GM19238 (cell line): ENCODE results near the gene NAIF1.
A peak's percentile ranks its signal among the peaks of the same experiment; 100 is the strongest.
"Not testable (repeated sequence)": the region's sequence is repeated elsewhere in the genome, so short reads cannot be mapped to it uniquely, and the experiment has no call there.

Experiments used
- DNase-seq: peaks from one replicate; pipeline ENCODE4 v3.0.0; 2011; ENCODE audit warnings: low spot score; ENCODE audit not compliant: insufficient read length

The NAIF1 gene

GRCh38 chr9:128088253-128088945, 21.3 kb upstream of the NAIF1 start:
- no peak for DNase-seq

DNA sequence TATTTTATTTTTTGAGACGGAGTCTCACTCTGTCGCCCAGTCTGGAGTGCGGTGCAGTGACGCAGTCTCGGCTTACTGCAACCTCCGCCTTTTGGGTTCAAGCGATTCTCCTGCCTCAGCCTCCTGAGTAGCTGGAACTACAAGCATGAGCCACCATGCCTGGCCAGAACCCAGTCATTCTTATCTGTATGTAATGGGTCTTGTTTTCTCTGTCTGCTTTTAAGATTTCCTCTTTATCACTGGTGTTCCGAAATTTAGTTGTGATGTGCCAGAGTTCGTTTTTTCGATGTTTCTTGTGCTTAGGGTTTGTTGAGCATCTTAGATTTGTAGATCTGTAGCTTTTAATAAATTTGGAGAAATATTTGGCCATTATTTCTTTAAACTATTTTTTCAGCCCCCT, 20.1 kb upstream of the NAIF1 start:
- no peak for DNase-seq

- DNase-seq = no peak
Observed at GRCh38 chr9:128085943-128086342, 18.8 kb upstream of the NAIF1 start.

GRCh38 chr9:128084746-128085145, 17.6 kb upstream of the NAIF1 start:
- no peak for DNase-seq

DNA sequence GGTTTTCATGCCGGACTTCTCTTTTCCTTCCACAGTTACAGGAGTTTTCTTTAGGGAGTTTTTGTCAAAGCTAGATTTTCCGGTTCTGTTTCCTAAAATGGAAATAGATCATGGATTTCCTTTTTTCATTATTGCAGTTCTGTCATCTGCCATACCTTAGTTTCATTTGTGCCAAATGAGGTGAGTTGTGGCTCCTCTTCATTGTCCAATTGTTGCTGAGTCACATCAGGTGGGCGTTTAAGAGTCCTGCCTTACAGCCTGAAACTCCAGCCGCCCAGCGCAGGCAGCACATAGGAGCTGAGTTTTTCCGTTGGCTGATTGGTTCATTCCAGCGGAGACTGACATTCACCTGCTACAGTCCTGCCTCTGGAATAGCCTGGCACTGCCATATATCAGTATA, 15.0 kb upstream of the NAIF1 start:
- no peak for DNase-seq

- no peak for DNase-seq
Observed at GRCh38 chr9:128081056-128081455, 13.9 kb upstream of the NAIF1 start.

DNA sequence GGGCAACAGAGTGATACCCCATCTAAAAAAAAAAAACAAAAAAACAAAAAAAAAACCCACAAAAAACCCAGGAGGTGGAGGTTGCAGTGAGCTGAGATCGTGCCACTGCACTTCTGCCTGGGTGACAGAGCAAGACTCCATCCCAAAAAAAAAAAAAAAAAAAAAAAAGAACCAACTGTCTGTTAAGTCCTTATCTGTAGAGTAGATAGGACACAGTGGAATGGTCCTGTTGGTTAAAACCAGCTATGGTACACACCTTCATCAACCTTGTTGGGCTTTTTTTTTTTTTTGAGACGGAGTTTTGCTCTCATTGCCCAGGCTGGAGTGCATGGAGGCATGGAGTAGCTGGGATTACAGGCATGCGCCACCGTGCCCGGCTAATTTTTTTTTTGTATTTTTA, 13.1 kb upstream of the NAIF1 start:
- no peak for DNase-seq

- DNase-seq = no peak
Observed at GRCh38 chr9:128078504-128079434, 11.6 kb upstream of the NAIF1 start.

- DNase-seq = no peak
Observed at GRCh38 chr9:128077847-128078503, 10.9 kb upstream of the NAIF1 start.

DNA sequence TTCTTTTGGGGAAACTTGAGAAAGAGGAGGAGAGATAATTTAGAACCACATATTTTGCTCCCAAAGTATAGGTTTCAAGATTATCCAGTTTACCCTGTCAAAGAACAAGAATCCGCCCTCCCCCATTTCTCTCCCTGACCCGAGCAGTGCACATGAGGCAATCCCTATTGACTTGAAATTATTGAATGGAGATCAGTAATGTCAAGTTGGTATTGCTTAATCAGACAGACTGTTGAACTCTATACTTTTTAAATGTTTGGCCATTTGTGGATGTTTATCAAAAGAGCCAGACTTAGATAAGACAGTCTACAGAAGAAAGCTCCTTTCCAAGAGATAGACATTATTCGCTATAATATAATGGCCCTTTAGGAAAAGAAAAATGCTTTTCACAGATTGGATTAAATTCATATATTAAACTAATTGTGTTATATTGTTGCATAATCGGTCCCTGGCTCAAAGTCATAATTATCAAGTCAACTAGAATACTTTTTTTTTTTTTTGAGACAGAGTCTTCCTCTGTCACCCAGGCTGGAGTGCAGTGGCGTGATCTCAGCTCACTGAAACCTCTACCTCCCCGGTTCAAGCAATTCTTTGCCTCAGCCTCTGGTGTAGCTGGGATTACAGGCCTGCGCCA, 6.2 kb upstream of the NAIF1 start:
- no peak for DNase-seq

DNA sequence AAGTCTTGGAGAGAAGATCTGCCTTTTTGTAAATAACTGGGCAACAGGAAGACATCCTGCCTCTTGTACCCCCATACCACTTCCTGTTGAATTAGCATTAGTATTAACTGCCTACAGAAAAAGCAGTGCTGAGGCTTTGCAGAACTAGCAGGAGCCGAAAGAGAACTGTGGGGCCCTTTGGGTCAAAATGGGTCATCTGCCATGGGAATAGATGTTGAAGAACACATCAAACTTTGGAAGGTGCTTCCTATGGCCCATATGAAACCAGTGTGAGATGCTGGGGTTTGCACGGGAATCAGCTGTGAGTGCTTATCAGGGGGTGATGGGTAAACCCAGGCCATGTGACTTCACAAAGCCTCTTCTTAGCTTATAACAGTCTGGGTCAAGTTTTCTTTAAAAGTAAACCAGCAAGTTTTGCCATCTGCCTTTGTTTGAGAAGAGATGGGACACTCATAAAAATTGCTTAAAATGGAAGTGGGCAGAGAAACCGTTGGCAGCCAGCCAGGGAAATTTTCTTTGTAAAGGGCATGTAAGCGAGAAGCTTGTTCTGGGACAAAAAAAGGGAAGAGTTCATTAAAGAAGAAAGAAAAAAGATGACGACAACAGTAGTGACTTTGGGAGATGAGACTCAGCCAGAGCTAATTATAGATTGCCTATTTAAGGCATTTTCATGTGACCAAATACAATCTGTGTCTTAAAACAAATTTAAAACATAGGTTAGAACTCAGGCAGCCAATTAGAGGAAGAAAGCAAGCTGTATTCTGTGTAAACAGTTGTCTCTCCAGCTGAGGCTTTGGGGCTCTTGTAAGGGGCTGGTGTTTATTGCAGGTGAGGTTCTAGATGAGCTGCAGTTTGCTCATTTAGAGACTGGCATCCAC, 5.3 kb upstream of the NAIF1 start:
- no peak for DNase-seq

- not testable (repeated sequence) for DNase-seq
Observed at GRCh38 chr9:128071475-128071874, 4.4 kb upstream of the NAIF1 start.

DNA sequence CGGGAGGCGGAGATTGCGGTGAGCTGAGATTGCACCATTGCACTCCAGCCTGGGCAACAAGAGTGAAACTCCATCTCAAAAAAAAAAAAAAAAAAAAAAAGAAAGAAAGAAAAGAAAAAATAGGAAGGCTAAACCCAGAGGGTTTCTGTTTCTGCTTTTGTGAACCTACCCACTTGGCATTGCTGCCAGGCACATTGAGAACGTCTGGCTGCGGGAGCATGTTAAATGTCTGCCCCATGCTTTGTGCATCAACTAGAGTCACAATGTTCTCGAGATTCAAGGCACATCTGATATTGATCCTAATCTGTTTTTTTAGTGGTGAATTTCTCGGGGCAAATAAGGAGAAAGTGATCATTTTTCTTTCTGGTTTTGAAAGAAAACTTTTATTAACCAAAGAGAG, 3.8 kb upstream of the NAIF1 start:
- no peak for DNase-seq

- no peak for DNase-seq
Observed at GRCh38 chr9:128068386-128069205, 1.5 kb upstream of the NAIF1 start.

- peak; percentile 95 for DNase-seq
Observed at GRCh38 chr9:128067645-128068385, 695 bp upstream of the NAIF1 start, which contains the start of gene SLC25A25. Gene SLC25A25, plus strand, starts transcription at chr9:128068232. Its CDS starts 88 bp downstream, at chr9:128068320.

DNA sequence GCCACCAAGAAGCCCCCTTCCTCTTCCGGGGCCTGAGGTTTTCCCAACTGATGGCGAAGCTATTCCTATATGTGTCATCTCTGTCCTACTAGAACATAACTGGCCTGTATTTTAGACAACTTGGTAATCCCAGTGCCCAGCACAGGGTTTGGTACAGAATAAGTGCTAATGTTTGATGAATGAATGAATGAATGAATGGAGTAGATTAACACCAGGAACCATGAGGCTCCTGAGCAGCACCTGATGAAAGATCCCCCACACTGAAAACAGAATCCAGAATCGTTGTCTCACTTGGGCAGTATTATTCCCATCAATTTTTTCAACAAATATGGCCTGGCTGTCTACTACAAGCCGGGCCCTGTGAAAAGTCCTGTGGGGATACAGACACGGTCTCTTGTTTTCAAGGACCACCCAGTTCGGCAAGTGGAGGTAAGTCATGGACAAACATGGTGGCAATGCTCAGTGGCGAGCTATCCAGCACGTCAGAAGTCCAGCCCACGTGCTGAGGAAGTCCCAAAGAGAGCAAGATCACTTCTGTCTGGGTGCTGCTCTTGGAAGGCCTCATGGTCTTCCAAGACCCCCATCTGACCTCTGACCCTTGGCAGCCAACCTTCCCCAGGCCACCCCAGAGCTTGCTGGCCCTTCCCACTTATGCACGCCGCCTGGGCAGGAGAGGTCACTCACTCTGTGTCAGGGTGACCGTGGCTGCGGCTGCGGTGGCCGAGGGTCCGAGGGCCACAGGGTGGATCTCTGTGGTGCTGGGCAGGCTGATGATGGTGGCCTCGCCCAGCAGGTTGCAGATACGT, 1.0 kb downstream of the NAIF1 start:
- no peak for DNase-seq

GRCh38 chr9:128062846-128063831, 4.0 kb downstream of the NAIF1 start:
- DNase-seq = no peak
